ENCODE results near the gene RABGAP1L. TPM values are rescaled to one million over a fixed set of nuclear protein-coding genes. Genes with fewer than 3 reads are reported as not detected.
"Not testable (repeated sequence)": the region's sequence is repeated elsewhere in the genome, so short reads cannot be mapped to it uniquely, and the experiment has no call there.

The RABGAP1L gene
- total and polyA plus RNA-seq, 10 of the 15 experiments (the other 5 are each of a cell fraction or from before 2014, with no cell fraction given): 5.8 to 194 (median 113) TPM

GRCh38 chr1:174232761-174233160, 73.4 kb downstream of the RABGAP1L start (continued):
- TF ChIP-seq YY1 (IDR thresholded peaks at IDR 0.05; ENCODE audit: low read depth, low read length) (no peak), EGR1 (IDR thresholded peaks at IDR 0.05; ENCODE audit: borderline replicate concordance in 1 of 2, low read depth in 2 of 2, low read length in 2 of 2) (no peak)

GRCh38 chr1:174238845-174239501, 79.7 kb downstream of the RABGAP1L start:
- H2AFZ ChIP-seq (ENCODE audit: control insufficient read depth, low read depth, low read length); H3K79me2 ChIP-seq (ENCODE audit: control insufficient read depth, insufficient read depth, low read length); RAD21 ChIA-PET (ENCODE audit: unreplicated experiment); H3K27ac ChIP-seq (ENCODE audit: control insufficient read depth, insufficient read depth); H3K4me3 ChIP-seq; CTCF ChIA-PET; FAIRE-seq; H3K9me3 ChIP-seq (replicated peaks; ENCODE audit: control insufficient read depth, insufficient read depth, low read length); H3K4me1 ChIP-seq (ENCODE audit: control insufficient read depth, insufficient read depth, low read length); in situ Hi-C loops (cut with MboI); SMC1A ChIA-PET (ENCODE audit: uncharacterized antibody, unreplicated experiment); intact Hi-C loops (cut with micrococcal nuclease; ENCODE audit: unreplicated experiment); BruUV-seq (replicated peaks); ATAC-seq; H3K9ac ChIP-seq (ENCODE audit: control insufficient read depth, insufficient read depth, low read length); H3K27me3 ChIP-seq (replicated peaks in 1 of 2; ENCODE audit: control insufficient read depth in 2 of 2, insufficient read depth in 2 of 2, low read length in 1 of 2); POLR2A ChIA-PET; H3K4me2 ChIP-seq (ENCODE audit: control insufficient read depth, insufficient read depth); DNase-seq (ENCODE audit: low read depth, low spot score); H4K20me1 ChIP-seq (ENCODE audit: control insufficient read depth, insufficient read depth): not testable (repeated sequence)
- peaks cover 0 to 10% of the 10 kb centered on the region in 2 experiments; a peak in 1 of 4 replicates for H3K36me3 ChIP-seq (ENCODE audit: control insufficient read depth in 2 of 2, insufficient read depth in 2 of 2, low read length in 1 of 2)
- WGBS (ENCODE audit: insufficient coverage, insufficient replicate concordance, low lambda C conversion rate, missing lambda C conversion rate): 97% methylated on average over 26 of the region's 31 CpGs

GRCh38 chr1:174239541-174239940, 80.2 kb downstream of the RABGAP1L start:
- SMC1A ChIA-PET (ENCODE audit: uncharacterized antibody, unreplicated experiment): no interaction called here
- Histone ChIP-seq H4K20me1 (ENCODE audit: control insufficient read depth, insufficient read depth) (no peaks in the 10 kb centered on the region), H3K79me2 (ENCODE audit: control insufficient read depth, insufficient read depth, low read length) (no peaks in the 10 kb centered on the region; the same call in 1 of the 2 replicates), H3K36me3 (ENCODE audit: control insufficient read depth in 2 of 2, insufficient read depth in 2 of 2, low read length in 1 of 2) (peaks cover 0 to 16% of the 10 kb centered on the region in 2 experiments; a peak in 1 of 4 replicates), H3K4me1 (ENCODE audit: control insufficient read depth, insufficient read depth, low read length) (no peaks in the 10 kb centered on the region), H3K27ac (ENCODE audit: control insufficient read depth, insufficient read depth) (no peak overlapping the region), H3K4me2 (ENCODE audit: control insufficient read depth, insufficient read depth) (no peak overlapping the region), H3K9ac (ENCODE audit: control insufficient read depth, insufficient read depth, low read length) (no peak overlapping the region), H3K9me3 (replicated peaks; ENCODE audit: control insufficient read depth, insufficient read depth, low read length) (no peaks in the 10 kb centered on the region), H3K4me3 (no peak overlapping the region), H2AFZ (ENCODE audit: control insufficient read depth, low read depth, low read length) (no peak overlapping the region), H3K27me3 (replicated peaks in 1 of 2; ENCODE audit: control insufficient read depth in 2 of 2, insufficient read depth in 2 of 2, low read length in 1 of 2) (no peaks in the 10 kb centered on the region)
- intact Hi-C loops (cut with micrococcal nuclease; ENCODE audit: unreplicated experiment) (no loop called here), in situ Hi-C loops (cut with MboI) (no loop called here)
- POLR2A ChIA-PET: no interaction called here
- no TSS peak for BruUV-seq (replicated peaks)
- no peak for ATAC-seq
- RAD21 ChIA-PET (ENCODE audit: unreplicated experiment): no interaction called here
- no peak for DNase-seq (ENCODE audit: low read depth, low spot score)
- FAIRE-seq: no peak
- CTCF ChIA-PET: no interaction called here
- WGBS (ENCODE audit: insufficient coverage, insufficient replicate concordance, low lambda C conversion rate, missing lambda C conversion rate): 95% methylated on average over 1 of the region's 1 CpG
- TF ChIP-seq RB1 (IDR thresholded peaks at IDR 0.05; ENCODE audit: borderline replicate concordance): no peak
- no peak for TF ChIP-seq MYB (IDR thresholded peaks at IDR 0.05; ENCODE audit: borderline replicate concordance, low read depth, low read length)
- no peak for TF ChIP-seq RAD21 (IDR thresholded peaks at IDR 0.05; ENCODE audit: insufficient read depth, low read depth, low read length)
- TF ChIP-seq TCF12 (IDR thresholded peaks at IDR 0.05; ENCODE audit: low read depth, low read length): no peak
- TF ChIP-seq RUNX3 (IDR thresholded peaks at IDR 0.05; ENCODE audit: low read length): no peak
- no peak for TF ChIP-seq HCFC1 (IDR thresholded peaks at IDR 0.05; ENCODE audit: low read length)
- no peak for TF ChIP-seq IRF4 (IDR thresholded peaks at IDR 0.05; ENCODE audit: low read depth, low read length)
- no peak for TF ChIP-seq NR2F1 (conservative IDR thresholded peaks at IDR 0.05)
- no peak for TF ChIP-seq KAT2A (conservative IDR thresholded peaks at IDR 0.05; ENCODE audit: control insufficient read depth, low read depth, low read length)
- no peak for TF ChIP-seq ETV6 (conservative IDR thresholded peaks at IDR 0.05 in 1 of 2, IDR thresholded peaks at IDR 0.05 in 1 of 2; ENCODE audit: borderline replicate concordance in 1 of 2, low read depth in 1 of 2)
- TF ChIP-seq ZZZ3 (IDR thresholded peaks at IDR 0.05; ENCODE audit: control insufficient read depth, insufficient read length, low read depth): no peak
- no peak for TF ChIP-seq RAD51 (IDR thresholded peaks at IDR 0.05)
- no peak for TF ChIP-seq EGR1 (IDR thresholded peaks at IDR 0.05; ENCODE audit: borderline replicate concordance in 1 of 2, low read depth in 2 of 2, low read length in 2 of 2)
- TF ChIP-seq RELA (IDR thresholded peaks at IDR 0.05; ENCODE audit: borderline replicate concordance, partially characterized antibody): no peak
- no peak for TF ChIP-seq MLLT1 (IDR thresholded peaks at IDR 0.05)

All from GM12878 (cell line).